HG03469 (cell line): ENCODE measurements around the gene HOXB8.

ENCODE experiments used
- ATAC-seq: cut with Tn5 transposase; IDR thresholded peaks from one replicate; pipeline ENCODE4 v1.9.1; 2021; ENCODE audit warnings: mild to moderate bottlenecking, moderate library complexity, moderate number of reproducible peaks; ENCODE audit not compliant: unreplicated experiment

HOXB8 gene

GRCh38 chr17:48586355-48587258, 28.5 kb downstream of the HOXB8 start:
- ATAC-seq: no peak

- ATAC-seq: no peak
Measured at GRCh38 chr17:48584223-48584741, 30.8 kb downstream of the HOXB8 start.

GRCh38 chr17:48583708-48584222, 31.3 kb downstream of the HOXB8 start:
- ATAC-seq: no peak

- ATAC-seq: no peak
Measured at GRCh38 chr17:48582750-48583069, 32.4 kb downstream of the HOXB8 start.

DNA sequence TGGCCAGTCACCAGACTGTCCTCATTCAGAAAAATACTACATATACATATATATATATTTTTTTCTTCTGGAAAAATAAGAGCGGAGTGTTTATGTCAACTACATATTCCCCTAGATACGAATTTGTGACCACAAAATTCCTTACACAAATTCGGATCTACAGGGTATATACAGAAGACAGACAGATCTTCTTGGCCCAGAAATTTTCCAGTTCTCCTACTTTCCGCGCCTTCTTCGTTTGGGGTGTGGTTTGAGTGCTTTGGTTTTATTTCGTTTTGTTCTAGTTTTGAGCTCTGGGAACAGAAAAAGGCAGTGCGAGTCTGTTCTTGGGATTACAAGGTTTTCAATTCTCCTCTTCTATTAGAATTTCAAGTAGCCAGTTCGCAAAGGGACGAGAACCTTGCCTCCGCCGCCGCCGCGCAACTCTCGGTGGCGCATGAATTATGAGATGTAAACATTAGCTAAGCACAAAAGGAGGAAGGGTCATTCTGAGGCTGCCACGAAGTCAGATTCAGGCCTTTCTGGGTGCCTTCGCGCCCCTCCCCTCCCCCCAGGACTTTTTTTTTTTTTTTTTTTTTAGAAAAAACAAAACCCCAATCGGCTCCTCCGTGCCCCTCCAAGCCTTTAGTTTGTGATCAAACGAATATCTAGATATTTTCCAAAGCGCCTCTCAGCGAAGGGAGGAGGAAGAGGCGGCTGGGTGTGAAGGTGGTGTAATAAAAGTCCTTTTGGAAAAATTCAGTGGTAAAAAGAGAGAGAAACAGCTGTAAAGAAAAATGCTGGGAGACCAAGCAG, 35.1 kb downstream of the HOXB8 start:
- no peak for ATAC-seq

GRCh38 chr17:48579471-48579759, 35.7 kb downstream of the HOXB8 start:
- no peak for ATAC-seq

- ATAC-seq: no peak
Measured at GRCh38 chr17:48578616-48579470, 36.2 kb downstream of the HOXB8 start.

- no peak for ATAC-seq
Measured at GRCh38 chr17:48577946-48578615, 37.0 kb downstream of the HOXB8 start, which contains the start of gene HOXB4. HOXB4 (minus strand) TSS chr17:48578350; CDS start chr17:48578319, 31 bp downstream.

DNA sequence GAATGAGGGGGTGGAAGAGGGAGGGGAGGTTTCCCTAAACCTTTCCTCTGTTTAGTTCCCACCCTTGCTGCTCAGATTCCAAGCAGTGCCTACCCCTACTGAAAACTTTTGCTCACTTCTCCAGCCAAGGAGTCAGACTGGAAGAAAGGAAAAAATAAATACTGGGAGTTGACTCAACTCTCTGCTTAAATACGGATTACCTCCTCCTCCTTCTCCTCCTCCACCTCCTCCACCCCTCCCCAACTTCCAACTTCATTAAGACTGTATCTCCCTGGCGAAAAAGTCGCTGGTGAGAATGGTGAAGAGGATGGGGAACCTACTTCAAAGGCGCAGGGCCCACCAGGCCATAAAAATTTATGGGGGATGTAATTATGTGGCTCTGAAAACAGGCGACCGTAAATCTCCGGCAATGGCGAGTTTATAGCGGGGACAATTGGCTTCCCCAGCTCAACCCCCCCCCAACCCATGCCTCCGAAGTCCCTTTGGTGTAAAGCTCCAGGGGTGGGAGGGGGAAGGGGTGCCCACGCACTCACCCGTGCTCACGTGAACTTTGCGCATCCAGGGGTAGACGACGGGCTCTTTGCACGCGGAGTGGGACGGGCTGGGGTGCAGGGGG, 37.7 kb downstream of the HOXB8 start:
- no peak for ATAC-seq

DNA sequence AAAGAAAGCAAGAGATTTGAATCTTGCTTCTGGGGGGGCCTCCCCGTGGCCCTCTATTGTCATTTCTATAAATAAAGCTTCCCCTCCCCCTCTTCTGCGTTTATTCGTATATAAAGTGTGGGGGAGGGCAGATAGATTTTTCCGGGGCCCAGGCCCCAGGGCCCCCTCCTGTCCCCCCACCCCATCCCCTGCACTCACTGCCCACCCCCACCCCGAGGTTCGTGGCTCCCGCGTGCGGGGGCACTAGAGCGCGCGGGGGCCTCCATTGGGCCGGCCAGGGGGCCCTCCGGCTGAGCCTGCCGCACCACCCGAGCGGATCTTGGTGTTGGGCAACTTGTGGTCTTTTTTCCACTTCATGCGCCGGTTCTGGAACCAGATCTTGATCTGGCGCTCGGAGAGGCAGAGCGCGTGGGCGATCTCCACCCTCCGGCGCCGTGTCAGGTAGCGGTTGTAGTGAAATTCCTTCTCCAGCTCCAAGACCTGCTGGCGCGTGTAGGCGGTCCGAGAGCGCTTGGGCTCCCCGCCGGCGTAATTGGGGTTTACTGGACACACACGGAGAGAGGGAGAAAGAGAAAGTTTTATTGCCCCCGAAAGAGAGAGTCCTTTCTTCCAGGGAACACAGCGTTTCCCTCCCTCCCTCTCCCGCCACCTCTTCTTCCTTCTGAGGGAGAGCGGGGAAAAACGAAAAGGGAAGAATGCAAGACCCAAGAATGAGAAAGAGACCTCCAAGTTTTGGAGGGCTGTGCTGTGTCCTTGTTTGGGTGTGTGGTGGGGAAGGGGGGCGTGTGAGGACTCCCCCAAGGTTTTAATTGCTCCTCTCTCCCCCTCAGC, 38.4 kb downstream of the HOXB8 start:
- no peak for ATAC-seq

- no peak for ATAC-seq
Measured at GRCh38 chr17:48575673-48576478, 39.2 kb downstream of the HOXB8 start.

DNA sequence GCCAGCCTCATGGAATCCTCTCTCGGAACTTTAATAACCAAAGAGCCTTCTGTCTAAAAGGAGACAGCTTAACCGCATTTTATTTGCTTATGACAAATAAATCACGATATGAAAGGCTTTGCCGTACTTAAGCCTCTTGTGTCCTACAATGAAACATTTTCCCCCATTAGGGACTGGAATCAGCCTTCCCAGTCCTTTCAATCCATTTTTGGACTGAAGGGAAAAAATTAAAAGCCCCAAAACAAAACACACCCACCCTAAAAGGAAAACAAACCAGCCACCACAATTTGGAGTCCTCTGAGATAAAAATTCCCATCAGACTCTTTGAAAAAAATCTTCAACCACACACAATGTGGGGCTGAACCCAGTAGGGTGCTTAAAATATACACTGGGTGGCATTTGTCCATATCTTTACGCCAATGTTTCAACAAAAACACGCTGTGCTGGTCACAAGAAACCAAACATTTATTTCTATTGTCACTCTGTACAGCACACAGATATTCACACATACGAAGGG, 40.0 kb downstream of the HOXB8 start:
- no peak for ATAC-seq

DNA sequence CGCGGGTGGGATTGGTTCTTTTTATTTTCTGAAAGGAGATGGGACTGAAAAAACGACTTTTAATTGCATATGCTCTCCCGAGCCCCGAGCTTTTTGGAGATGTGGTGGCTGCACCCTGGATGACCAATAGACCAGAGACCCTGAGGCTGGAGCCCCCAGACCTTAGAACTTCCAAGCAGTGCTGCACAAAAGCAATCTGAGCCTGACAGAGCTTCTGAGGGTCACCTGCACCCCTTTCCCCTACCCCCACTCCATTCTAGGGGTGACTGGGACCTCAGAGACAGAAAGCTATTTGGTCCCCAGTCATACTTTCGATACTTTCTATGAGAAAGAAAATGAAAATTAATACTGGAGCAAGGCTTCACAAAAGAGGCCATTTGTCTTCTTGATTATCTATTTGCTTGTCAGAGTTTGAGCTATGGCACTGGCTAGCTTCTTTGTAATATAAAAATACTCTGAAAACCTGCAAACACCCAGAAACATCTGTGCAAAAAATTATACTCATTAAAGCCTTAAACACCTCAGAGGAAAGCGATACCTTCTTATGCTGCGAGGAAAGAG, 40.5 kb downstream of the HOXB8 start:
- no peak for ATAC-seq

- ATAC-seq: no peak
Measured at GRCh38 chr17:48571826-48572417, 43.2 kb downstream of the HOXB8 start.

- no peak for ATAC-seq
Measured at GRCh38 chr17:48571024-48571818, 43.9 kb downstream of the HOXB8 start.

GRCh38 chr17:48570325-48571023, 44.6 kb downstream of the HOXB8 start:
- no peak for ATAC-seq
